Left lung (tissue), 10 donors: ENCODE data around the gene CDC42EP2. TPM values are rescaled to one million over a fixed set of nuclear protein-coding genes. Genes with fewer than 3 reads are reported as not detected.
A peak's percentile ranks its signal among the peaks of the same experiment; 100 is the strongest.

Experiments
- ATAC-seq: fragments of 200-7000 bp; cut with Tn5 transposase; one replicate; pipeline ENCODE4 v1.9.1; 2020; ENCODE audit warnings: moderate library complexity
- DNase-seq, 4 donors: peaks; one replicate each; pipeline ENCODE4 v3.0.0-alpha.2; 2013 to 2020
- H3K27ac ChIP-seq, 2 donors: fragments of 200-600 bp; sonication (generic) in 1 of 2; one replicate each; pipeline versions ENCODE4 v1.5.0 to v1.8.0; 2020 to 2021
- H3K27me3 ChIP-seq, 2 donors: fragments of 200-600 bp; sonication (generic) in 1 of 2; one replicate each; pipeline versions ENCODE4 v1.5.0 to v1.8.0; 2020 to 2021
- H3K36me3 ChIP-seq, 2 donors: fragments of 200-600 bp; sonication (generic) in 1 of 2; one replicate each; pipeline versions ENCODE4 v1.5.0 to v1.8.0; 2020 to 2021
- H3K4me1 ChIP-seq, 2 donors: fragments of 200-600 bp; one replicate each; pipeline ENCODE4 v1.8.0; 2021
- H3K4me3 ChIP-seq, 2 donors: fragments of 200-600 bp; sonication (generic) in 1 of 2; one replicate each; pipeline versions ENCODE4 v1.5.0 to v1.8.0; 2020 to 2021; ENCODE audit warnings: mild to moderate bottlenecking in 1 of 2
- H3K9me3 ChIP-seq, 2 donors: fragments of 200-600 bp; sonication (generic) in 1 of 2; one replicate each; pipeline versions ENCODE4 v1.5.0 to v1.8.0; 2020 to 2021
- intact Hi-C, 2 donors: fragments of 100-400 bp; cut with DNase I; formaldehyde crosslinking; loops; one replicate each; pipeline versions ENCODE4 v1.11.2 to v1.14.2; 2022
- polyA plus RNA-seq, 6 donors: library from polyadenylated mRNA; unstranded; fragments of 120-200 nt; gene quantifications; one replicate each; pipeline ENCODE4 v1.2.1, GENCODE V29; 2013; ENCODE audit not compliant: insufficient read length in 6 of 6
- total RNA-seq, 2 donors: library from RNA; stranded (reverse); fragmentation: NEBNext Ultra II Directional; extraction: Animal tissue kit (Norgen Biotek cat#: 25700); gene quantifications; one replicate each; pipeline ENCODE4 v1.2.1, GENCODE V29; 2021
- TF ChIP-seq, protein P1 (sequence below), 2 donors: fragments of 200-600 bp; sonication (generic) in 1 of 2; IDR thresholded peaks; one replicate each; pipeline versions ENCODE4 v1.5.0 to v1.8.0; 2021; ENCODE audit warnings: antibody characterized with exemption in 2 of 2
- donor health status: DM: no; HTN: yes; CAD: no.
- donor health status: DM: no; HTN: no; CAD: no.

CDC42EP2 gene
- total and polyA plus RNA-seq, 8 donors, result 4.6 to 18.5 (median 9.2) TPM

DNA sequence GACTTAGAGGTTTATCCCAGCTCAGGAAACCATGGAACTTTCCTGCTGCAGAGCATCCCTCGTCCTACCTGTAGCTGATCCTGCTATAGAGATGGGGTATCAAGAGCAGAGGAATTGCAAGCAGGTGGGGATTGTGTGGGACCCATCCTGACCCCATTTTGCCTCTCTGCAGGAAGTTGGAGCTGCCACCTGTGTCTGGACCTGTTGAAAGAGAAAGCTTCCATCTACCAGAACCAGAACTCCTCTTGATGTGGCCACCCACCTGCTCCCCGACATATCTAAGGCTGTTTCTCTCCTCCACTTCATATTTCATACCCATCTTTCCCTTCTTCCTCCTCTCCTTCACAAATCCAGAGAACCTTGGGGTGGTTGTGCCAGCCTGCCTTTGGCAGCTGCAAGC is 36.8 kb downstream of the CDC42EP2 start:
- intact Hi-C loops, result no loop called here
- TF ChIP-seq, protein P1, sequence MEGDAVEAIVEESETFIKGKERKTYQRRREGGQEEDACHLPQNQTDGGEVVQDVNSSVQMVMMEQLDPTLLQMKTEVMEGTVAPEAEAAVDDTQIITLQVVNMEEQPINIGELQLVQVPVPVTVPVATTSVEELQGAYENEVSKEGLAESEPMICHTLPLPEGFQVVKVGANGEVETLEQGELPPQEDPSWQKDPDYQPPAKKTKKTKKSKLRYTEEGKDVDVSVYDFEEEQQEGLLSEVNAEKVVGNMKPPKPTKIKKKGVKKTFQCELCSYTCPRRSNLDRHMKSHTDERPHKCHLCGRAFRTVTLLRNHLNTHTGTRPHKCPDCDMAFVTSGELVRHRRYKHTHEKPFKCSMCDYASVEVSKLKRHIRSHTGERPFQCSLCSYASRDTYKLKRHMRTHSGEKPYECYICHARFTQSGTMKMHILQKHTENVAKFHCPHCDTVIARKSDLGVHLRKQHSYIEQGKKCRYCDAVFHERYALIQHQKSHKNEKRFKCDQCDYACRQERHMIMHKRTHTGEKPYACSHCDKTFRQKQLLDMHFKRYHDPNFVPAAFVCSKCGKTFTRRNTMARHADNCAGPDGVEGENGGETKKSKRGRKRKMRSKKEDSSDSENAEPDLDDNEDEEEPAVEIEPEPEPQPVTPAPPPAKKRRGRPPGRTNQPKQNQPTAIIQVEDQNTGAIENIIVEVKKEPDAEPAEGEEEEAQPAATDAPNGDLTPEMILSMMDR (IDR thresholded peaks at IDR 0.05), result no peak
- H3K4me3 ChIP-seq, result no peak overlapping the region
- no peak for DNase-seq
- no peak overlapping the region for H3K27ac ChIP-seq
- H3K9me3 ChIP-seq, result no peaks in the 10 kb centered on the region
- peaks cover 0 to 15% of the 10 kb centered on the region in 2 donors for H3K27me3 ChIP-seq
- no peak for ATAC-seq
- H3K36me3 ChIP-seq, result peaks cover 0 to 63% of the 10 kb centered on the region in 2 donors
- peaks cover 10 to 21% of the 10 kb centered on the region in 2 donors for H3K4me1 ChIP-seq

DNA sequence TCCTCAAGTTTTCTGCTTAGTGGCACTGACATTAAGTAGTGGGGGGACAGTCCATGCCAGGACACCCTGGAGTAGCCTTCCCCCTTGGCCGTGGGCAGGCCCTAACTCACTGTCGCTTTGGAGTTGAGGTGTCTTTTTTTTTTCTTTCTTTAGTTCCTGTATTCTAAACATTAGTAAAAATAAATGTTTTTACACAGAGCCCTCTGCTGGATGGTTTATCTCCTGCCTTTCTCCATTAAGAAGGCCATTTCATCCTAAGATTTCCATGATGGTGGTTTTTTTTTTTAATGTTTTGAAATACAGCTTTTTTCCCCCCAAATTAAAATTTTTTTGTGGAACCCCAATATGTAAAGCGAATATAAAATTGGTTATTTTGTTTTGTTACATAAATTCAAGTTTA is 38.1 kb downstream of the CDC42EP2 start:
- H3K4me3 ChIP-seq, result no peak overlapping the region
- no peak for ATAC-seq
- TF ChIP-seq, protein P1 (IDR thresholded peaks at IDR 0.05), result peak in 1 of 2 donors; percentile 14
- H3K36me3 ChIP-seq, result peaks cover 0 to 50% of the 10 kb centered on the region in 2 donors
- intact Hi-C loops, result no loop called here
- H3K4me1 ChIP-seq, result peaks cover 10 to 21% of the 10 kb centered on the region in 2 donors
- H3K27me3 ChIP-seq, result peaks cover 0 to 23% of the 10 kb centered on the region in 2 donors
- DNase-seq, result no peak
- no peak overlapping the region for H3K27ac ChIP-seq
- no peaks in the 10 kb centered on the region for H3K9me3 ChIP-seq

DNA sequence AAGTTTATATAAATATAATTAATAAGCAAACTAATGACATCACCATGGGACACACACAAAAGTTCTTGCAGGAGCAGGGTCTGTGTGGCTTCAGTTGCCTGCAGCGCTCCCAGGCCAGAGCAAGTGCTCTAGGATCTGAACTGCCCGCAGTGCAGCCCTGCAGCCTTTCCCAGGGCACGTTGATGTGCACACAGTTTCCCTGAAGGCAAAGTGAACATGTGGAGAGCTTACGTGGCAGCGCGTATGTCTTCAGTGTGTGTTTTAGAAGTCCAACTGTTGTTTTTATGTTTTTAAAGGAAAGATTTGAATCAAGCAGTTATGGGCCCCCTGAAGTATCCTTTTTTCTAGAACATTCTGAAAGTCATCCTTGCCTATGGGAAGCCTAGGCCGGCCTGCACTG is 38.7 kb downstream of the CDC42EP2 start:
- TF ChIP-seq, protein P1 (IDR thresholded peaks at IDR 0.05), result no peak
- Histone ChIP-seq H3K27ac (peak overlapping the region in 1 of 2 donors; percentile 50), H3K36me3 (peaks cover 0 to 44% of the 10 kb centered on the region in 2 donors), H3K4me1 (peaks cover 10 to 21% of the 10 kb centered on the region in 2 donors), H3K9me3 (no peaks in the 10 kb centered on the region), H3K4me3 (no peak overlapping the region), H3K27me3 (peaks cover 0 to 23% of the 10 kb centered on the region in 2 donors)
- DNase-seq, result no peak
- intact Hi-C loops, result no loop called here
- ATAC-seq, result no peak

DNA sequence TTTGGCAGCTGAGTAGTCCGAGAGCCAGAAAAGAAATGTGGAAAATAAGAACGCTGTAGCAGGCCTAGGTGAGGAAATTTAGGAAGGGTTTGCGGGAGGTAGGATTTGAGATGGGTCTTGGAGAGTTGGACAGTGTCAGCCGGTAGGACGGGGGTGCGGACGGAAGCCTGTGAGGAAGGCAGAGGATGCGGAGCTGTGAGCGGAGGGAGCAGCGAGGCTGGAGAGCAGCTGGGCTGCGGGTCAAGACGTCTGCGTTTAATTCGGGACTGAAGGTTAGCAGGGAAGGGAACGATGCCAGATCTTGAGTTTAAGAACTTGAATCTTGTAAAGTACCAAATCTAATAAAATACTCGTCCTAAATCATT is 39.2 kb downstream of the CDC42EP2 start:
- Histone ChIP-seq H3K36me3 (peaks cover 0 to 39% of the 10 kb centered on the region in 2 donors), H3K27ac (peak overlapping the region in 1 of 2 donors; percentile 50), H3K4me1 (peaks cover 10 to 21% of the 10 kb centered on the region in 2 donors), H3K4me3 (peak overlapping the region; percentile 34 to 71), H3K9me3 (no peaks in the 10 kb centered on the region), H3K27me3 (peaks cover 0 to 23% of the 10 kb centered on the region in 2 donors)
- DNase-seq, result no peak
- intact Hi-C loops, result no loop called here
- TF ChIP-seq, protein P1 (IDR thresholded peaks at IDR 0.05), result no peak
- peak; percentile 3 for ATAC-seq

DNA sequence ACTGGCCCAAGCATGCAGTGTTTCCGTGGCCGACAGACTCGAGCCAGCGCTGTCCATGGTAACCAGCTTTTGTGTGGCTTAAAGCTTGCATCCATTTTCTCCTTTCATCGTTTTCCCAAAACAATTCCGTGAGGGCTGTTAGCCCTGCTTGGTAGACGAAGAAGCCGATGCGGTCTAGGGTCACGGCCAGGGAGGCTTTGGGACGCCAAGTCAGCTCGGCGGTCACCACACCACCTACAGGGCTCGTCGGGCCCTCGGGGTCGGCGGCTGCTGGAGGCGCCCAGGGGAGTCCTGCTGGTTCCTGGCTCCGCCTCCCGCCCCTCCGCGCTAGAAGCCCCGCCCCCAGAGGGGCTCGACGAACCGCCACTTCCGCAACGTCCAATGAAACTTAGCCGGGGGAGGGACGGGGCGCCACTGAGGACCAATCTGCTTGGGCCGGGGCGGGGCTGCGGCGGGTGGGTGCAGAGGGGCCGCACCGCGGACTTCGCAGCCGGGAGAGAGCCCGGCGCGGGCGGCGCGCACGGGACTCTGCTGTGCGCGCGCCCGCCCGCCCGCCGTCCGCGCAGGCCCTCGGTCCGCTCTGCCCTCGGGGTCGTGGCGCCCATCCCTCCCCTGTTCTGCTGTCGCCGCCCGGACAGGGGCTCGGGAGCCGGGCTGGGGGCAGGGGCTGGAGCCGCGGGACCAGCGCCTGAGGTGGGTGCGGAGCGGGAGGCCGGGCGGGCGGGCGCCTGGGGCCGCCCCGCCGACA is 39.8 kb downstream of the CDC42EP2 start, which contains the start of gene TIGD3:
TIGD3 (plus strand) TSS at position 487 of the 748 bp plus-strand sequence. CDS start 1,058 bp downstream, outside the sequence.
- H3K4me3 ChIP-seq, result peak within 1 kb of the TSS; percentile 49 to 71
- peaks cover 0 to 23% of the 10 kb centered on the region in 2 donors for H3K27me3 ChIP-seq
- ATAC-seq (peak; percentile 94), DNase-seq (peak; percentile 96 to 98 (median 97))
- intact Hi-C loops, result no loop called here
- TF ChIP-seq, protein P1 (IDR thresholded peaks at IDR 0.05), result no peak
- H3K4me1 ChIP-seq, result peaks cover 10 to 21% of the 10 kb centered on the region in 2 donors
- peaks cover 0 to 34% of the 10 kb centered on the region in 2 donors for H3K36me3 ChIP-seq
- H3K27ac ChIP-seq, result peak within 1 kb of the TSS in 1 of 2 donors; percentile 50
- H3K9me3 ChIP-seq, result no peaks in the 10 kb centered on the region
